Peyer's patch (tissue), 4 donors: ENCODE results near the gene DOCK2.

Experiments
- CTCF ChIP-seq, 6 experiments: fragments of 450-650 bp in 4 of 6; fragments of 200-600 bp in 2 of 6; sonication (generic) in 1 of 6; IDR thresholded peaks; one replicate each; pipeline ENCODE4 v1.5.1; 2017 to 2019; ENCODE audit warnings: antibody characterized with exemption in 6 of 6, mild to moderate bottlenecking in 3 of 6, moderate library complexity in 1 of 6
- POLR2A ChIP-seq, 2 donors: fragments of 450-650 bp; IDR thresholded peaks; one replicate each; pipeline ENCODE4 v1.5.1; 2017; ENCODE audit warnings: antibody characterized with exemption in 2 of 2, mild to moderate bottlenecking in 2 of 2, moderate library complexity in 2 of 2

- no peak for TF ChIP-seq CTCF (IDR thresholded peaks at IDR 0.05)
- no peak for TF ChIP-seq POLR2A (IDR thresholded peaks at IDR 0.05)
These were observed 439.7 kb downstream of the DOCK2 start for GRCh38 chr5:170076739-170077138.
